Pancreas (tissue), 10 donors: ENCODE data around the gene RAC2. TPM values are rescaled to one million over a fixed set of nuclear protein-coding genes. Genes with fewer than 3 reads are reported as not detected.

Source experiments
- ATAC-seq, 4 donors: fragments of 200-7000 bp; cut with Tn5 transposase; one replicate each; pipeline versions ENCODE4 v1.8.0 to v1.9.1; 2020; ENCODE audit warnings: mild to moderate bottlenecking in 4 of 4, moderate library complexity in 4 of 4
- DNase-seq, 6 donors: peaks; one replicate each; pipeline ENCODE4 v3.0.0-alpha.2; 2020
- FAIRE-seq: peaks from 2 replicates; lab custom pipeline; 2012; peaks lifted over from hg19 to GRCh38; lab: Jason Lieb, UNC
- H3K27ac ChIP-seq, 4 donors: fragments of 200-600 bp; sonication (generic); 1 replicate in 3 of 4; 2 replicates in 1 of 4; pipeline versions ENCODE4 v1.5.0 to v1.8.0; 2020
- H3K27me3 ChIP-seq, 4 donors: fragments of 200-600 bp; one replicate each; pipeline ENCODE4 v1.8.0; 2021
- H3K36me3 ChIP-seq, 3 donors: fragments of 200-600 bp; sonication (generic) in 1 of 3; one replicate each; pipeline versions ENCODE4 v1.5.0 to v1.8.0; 2020 to 2021
- H3K4me1 ChIP-seq, 3 donors: fragments of 200-600 bp; one replicate each; pipeline ENCODE4 v1.8.0; 2021
- H3K4me3 ChIP-seq, 4 donors: fragments of 200-600 bp; sonication (generic) in 2 of 4; one replicate each; pipeline versions ENCODE4 v1.5.0 to v1.8.0; 2020 to 2021
- H3K9me3 ChIP-seq, 4 donors: fragments of 200-600 bp; one replicate each; pipeline ENCODE4 v1.8.0; 2021
- CTCF ChIP-seq, 4 donors: fragments of 200-600 bp; sonication (generic) in 3 of 4; IDR thresholded peaks; one replicate each; pipeline versions ENCODE4 v1.5.0 to v1.8.0; 2021; ENCODE audit warnings: antibody characterized with exemption in 4 of 4
- WGBS, 2 donors: extraction: QIAGEN DNeasy Blood & Tissue Kit; methylation state at CpG; one replicate each; pipeline ENCODE4 v1.1.7; 2013; 5-methylcytosine and 5-hydroxymethylcytosine counted together
- intact Hi-C, 3 donors: fragments of 100-400 bp; cut with DNase I; formaldehyde crosslinking; loops; one replicate each; pipeline versions ENCODE4 v1.11.1 to v1.14.2; 2022
- polyA plus RNA-seq, 2 donors: library from polyadenylated mRNA; stranded (reverse); fragments of 200-250 nt; gene quantifications; one replicate each; pipeline ENCODE4 v1.2.3, GENCODE V29; 2013
- total RNA-seq, 6 donors: library from RNA; stranded (reverse); fragmentation: NEBNext Ultra II Directional in 4 of 6; extraction: Animal tissue kit (Norgen Biotek cat#: 25700) in 4 of 6; gene quantifications; one replicate each; pipeline versions ENCODE4 v1.2.1 to v1.2.4, GENCODE V29; 2021 to 2023
- donor health status: healthy with polysubstance abuse.
- donor health status: DM: no; HTN: no; CAD: no; lungs with moderate emphysema.
- donor health status: DM: no; HTN: no; CAD: no.
- donor health status: control.
- donor health status: control.
- donor health status: Bipolar disorder and iron deficiency.
- donor health status: DM: yes; HTN: yes; CAD: no.
- donor health status: DM: no; HTN: no; CAD: no.
- donor health status: DM: no; HTN: no; CAD: no.
- donor health status: DM: yes; HTN: yes; CAD: no.

RAC2 gene
- total and polyA plus RNA-seq, 8 donors: 0.91 to 12.8 (median 3.0) TPM

GRCh38 chr22:37269936-37270678 is 26.0 kb upstream of the RAC2 start:
- no peak for ATAC-seq
- DNase-seq: no peak
- no peak for TF ChIP-seq CTCF (IDR thresholded peaks at IDR 0.05)
- intact Hi-C loops: no loop called here
- H3K36me3 ChIP-seq: no peaks in the 10 kb centered on the region
- no peak for FAIRE-seq
- no peak overlapping the region for H3K4me3 ChIP-seq
- WGBS, 2 donors: 64 to 65% methylated on average over 8 of the region's 8 CpGs
- H3K9me3 ChIP-seq: no peaks in the 10 kb centered on the region
- peaks cover 0 to 6% (median 0%) of the 10 kb centered on the region in 4 donors for H3K27me3 ChIP-seq
- no peak overlapping the region for H3K27ac ChIP-seq
- peaks cover 0 to 5% (median 0%) of the 10 kb centered on the region in 3 donors for H3K4me1 ChIP-seq

- H3K27ac ChIP-seq: peak overlapping the region in 1 of 4 donors; percentile 46
- intact Hi-C loops: no loop called here
These were observed 23.8 kb upstream of the RAC2 start for GRCh38 chr22:37267661-37268413.

GRCh38 chr22:37267135-37267587 is 23.1 kb upstream of the RAC2 start:
- TF ChIP-seq CTCF (IDR thresholded peaks at IDR 0.05): peak; percentile 22 to 65 (median 62)
- H3K36me3 ChIP-seq: no peaks in the 10 kb centered on the region
- no peak overlapping the region for H3K27ac ChIP-seq
- peaks cover 0 to 6% (median 0%) of the 10 kb centered on the region in 4 donors for H3K27me3 ChIP-seq
- peaks cover 0 to 5% (median 0%) of the 10 kb centered on the region in 3 donors for H3K4me1 ChIP-seq
- peak in 3 of 4 donors; percentile 76 to 86 (median 81) for ATAC-seq
- H3K4me3 ChIP-seq: peak overlapping the region in 1 of 4 donors; percentile 22
- H3K9me3 ChIP-seq: no peaks in the 10 kb centered on the region
- WGBS, 2 donors: 8 to 9% methylated on average over 22 of the region's 22 CpGs
- intact Hi-C loops: no loop called here
- peak in 1 of 6 donors; percentile 78 for DNase-seq
- FAIRE-seq: no peak

More at GRCh38 chr22:37267661-37268413, 23.8 kb upstream of the RAC2 start:
- peak in 2 of 4 donors; percentile 19 to 21 for ATAC-seq
- peaks cover 0 to 5% (median 0%) of the 10 kb centered on the region in 3 donors for H3K4me1 ChIP-seq
- H3K9me3 ChIP-seq: no peaks in the 10 kb centered on the region
- WGBS, 2 donors: 57 to 68% methylated on average over 11 of the region's 11 CpGs
- TF ChIP-seq CTCF (IDR thresholded peaks at IDR 0.05): no peak
- DNase-seq: no peak
- FAIRE-seq: no peak
- no peak overlapping the region for H3K4me3 ChIP-seq
- no peaks in the 10 kb centered on the region for H3K36me3 ChIP-seq
- peaks cover 0 to 6% (median 0%) of the 10 kb centered on the region in 4 donors for H3K27me3 ChIP-seq

- Histone ChIP-seq H3K36me3 (no peaks in the 10 kb centered on the region), H3K4me3 (peak overlapping the region in 1 of 4 donors; percentile 22), H3K27ac (no peak overlapping the region), H3K4me1 (peaks cover 0 to 5% (median 0%) of the 10 kb centered on the region in 3 donors), H3K27me3 (peaks cover 0 to 6% (median 0%) of the 10 kb centered on the region in 4 donors), H3K9me3 (no peaks in the 10 kb centered on the region)
- no peak for TF ChIP-seq CTCF (IDR thresholded peaks at IDR 0.05)
- FAIRE-seq (no peak), ATAC-seq (peak in 3 of 4 donors; percentile 8 to 15 (median 9)), DNase-seq (no peak)
- 41 to 43% methylated on average over 18 of the region's 18 CpGs for WGBS, 2 donors
- intact Hi-C loops: no loop called here
These were observed 22.6 kb upstream of the RAC2 start for GRCh38 chr22:37266581-37267134.
